Suppressor macrophage (primary cell): ENCODE measurements around the gene SEC16A.

Experiments used
- DNase-seq, 4 experiments: peaks; one replicate each; pipeline ENCODE4 v3.0.0-alpha.2; 2020 to 2022

SEC16A gene

DNA sequence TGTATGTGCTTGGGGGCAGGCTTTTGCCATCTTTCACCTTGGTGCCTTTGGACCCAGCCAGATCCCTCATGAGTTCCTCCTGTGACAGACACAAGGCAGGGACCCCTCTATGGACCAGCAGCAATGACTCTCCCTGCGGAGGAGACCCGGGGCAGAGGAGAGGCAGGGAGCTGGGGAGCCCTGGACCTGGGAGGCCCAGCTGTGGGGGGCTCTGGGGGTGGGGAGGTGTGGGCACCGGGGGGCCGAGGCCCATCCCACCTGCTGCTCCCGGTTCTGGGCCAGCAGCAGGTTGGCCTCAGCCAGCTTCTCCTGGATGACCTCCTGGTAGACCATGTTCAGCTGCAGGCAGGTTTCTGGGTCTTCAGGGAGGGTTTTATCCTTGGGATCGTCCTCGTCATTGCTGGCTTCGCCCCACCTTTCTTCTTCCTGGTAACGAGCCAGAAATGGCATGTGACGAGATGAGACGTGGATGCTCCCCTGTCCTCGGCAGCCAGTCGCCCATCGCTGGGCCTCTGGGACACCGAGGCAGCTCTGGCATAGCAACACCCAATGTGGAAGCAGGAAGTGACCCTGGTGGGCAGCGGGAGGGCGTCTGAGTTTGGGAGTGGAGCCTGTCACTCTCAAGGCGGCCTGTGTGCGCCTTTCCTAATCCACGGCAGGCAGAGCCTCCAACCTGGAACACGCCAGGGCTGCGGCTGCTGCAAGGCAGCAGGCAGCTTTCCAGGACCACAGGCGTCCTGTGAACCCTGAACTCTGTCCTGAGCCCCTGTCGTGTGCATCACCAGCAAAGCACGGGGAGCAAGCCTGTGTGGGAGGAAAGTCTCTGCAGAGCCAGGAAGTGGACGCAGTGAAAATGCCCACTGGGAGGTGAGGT, 87.3 kb downstream of the SEC16A start:
- DNase-seq = no peak

DNA sequence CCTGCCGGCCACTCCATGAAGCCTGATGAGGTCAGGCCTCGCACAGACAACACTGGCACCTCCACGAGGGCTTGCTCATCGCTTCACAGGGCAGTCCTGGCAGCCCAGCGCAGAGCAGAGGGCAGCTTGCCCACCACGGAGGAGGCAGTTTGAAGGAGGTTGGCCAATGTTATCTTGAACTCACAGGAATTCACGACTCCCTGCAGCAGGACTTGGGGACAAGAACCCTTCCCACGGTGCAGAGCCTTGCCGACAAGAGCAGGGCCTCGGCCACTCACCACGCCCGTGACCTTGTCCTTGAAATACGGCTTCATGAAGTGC, 87.9 kb downstream of the SEC16A start:
- DNase-seq = no peak

- no peak for DNase-seq
Observed at GRCh38 chr9:136394312-136395019, 88.4 kb downstream of the SEC16A start.

GRCh38 chr9:136393531-136393930, 89.3 kb downstream of the SEC16A start:
- DNase-seq = no peak

DNA sequence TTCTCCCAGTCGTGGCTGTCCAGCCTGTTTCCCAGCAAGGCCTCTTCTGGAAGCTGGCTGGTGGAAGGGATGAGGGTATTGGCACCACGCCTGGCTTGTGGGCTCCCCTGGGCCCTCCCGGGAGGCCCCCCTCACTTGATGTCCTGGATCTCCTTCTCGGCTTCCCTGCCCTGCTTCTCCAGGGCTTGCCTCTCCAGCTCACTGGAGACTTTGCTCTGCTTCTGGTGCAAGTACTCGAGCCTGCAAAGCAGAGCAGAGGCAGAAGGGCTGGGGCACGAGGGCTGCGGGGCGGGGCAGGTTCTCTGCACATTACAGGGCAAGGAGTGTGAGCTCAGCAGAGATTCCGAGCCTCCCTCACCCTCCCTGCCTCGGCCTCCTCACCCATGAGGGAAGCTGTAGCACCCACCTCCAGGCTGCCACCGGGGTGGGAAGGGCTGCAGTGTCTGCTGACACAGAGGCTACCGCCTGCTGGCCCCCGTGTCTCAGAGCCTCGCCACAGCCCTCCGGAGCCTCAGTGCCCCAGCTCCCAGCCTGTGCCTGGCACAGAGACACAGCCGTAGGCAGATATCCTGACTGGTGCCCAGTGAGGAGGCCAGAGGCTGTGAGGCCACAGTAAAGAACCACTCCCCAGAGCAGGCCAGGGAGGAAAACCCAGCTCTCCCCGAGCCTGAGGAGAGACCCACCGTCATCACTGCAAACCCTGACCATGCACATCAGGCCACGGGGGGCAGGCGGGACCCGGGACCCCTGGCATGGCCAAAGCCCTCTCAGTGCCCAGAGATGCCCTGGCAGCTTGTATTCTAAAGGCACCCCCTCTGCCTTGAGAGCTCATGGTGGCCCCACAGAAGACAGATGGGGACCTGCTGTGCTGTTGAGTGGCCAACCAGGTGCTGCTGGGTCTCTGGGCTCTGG, 90.0 kb downstream of the SEC16A start:
- DNase-seq = no peak

DNA sequence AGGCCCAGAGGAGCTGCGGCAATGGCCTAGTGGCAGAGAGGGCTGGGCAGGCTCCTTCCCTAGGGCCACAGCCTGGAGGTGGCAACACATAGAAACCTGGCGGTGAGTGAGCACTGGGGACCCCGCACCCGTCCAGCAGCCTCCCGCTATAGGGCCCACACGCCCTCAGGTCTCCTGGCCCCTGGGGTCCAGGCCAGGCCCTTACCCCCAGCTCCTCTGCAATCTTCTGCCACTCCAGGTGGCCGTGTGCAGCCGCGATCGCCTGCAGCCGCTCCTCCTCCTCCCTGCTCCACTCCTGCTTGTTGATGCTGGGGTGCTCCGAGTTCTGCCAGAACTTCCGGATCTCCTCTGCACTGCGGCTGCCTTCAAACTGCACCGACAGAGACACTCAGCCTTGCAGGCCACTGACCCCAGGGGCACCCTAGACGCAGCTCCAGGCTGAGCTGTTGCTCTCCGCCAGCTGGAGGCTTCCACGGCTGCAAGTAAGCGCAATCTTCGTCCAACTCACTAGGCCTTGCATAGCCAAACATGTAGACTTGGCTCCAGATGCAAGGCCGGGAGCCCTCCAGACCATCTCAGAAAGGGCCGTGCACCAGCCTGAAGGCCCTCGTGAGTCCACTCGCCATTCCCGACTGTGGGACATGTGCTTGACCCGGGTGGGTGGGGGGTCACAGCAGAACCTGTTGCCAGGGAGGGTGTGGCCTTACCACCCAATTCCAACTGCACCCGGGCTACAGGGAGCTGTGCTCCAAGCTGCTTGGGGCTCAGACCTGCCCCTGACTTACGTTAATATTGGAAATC, 90.9 kb downstream of the SEC16A start:
- no peak for DNase-seq
